HG03571 (cell line): ENCODE measurements around the gene ZBTB42.

Source experiments
- ATAC-seq: cut with Tn5 transposase; IDR thresholded peaks from one replicate; pipeline ENCODE4 v1.9.1; 2021; ENCODE audit not compliant: unreplicated experiment

ZBTB42 gene

DNA sequence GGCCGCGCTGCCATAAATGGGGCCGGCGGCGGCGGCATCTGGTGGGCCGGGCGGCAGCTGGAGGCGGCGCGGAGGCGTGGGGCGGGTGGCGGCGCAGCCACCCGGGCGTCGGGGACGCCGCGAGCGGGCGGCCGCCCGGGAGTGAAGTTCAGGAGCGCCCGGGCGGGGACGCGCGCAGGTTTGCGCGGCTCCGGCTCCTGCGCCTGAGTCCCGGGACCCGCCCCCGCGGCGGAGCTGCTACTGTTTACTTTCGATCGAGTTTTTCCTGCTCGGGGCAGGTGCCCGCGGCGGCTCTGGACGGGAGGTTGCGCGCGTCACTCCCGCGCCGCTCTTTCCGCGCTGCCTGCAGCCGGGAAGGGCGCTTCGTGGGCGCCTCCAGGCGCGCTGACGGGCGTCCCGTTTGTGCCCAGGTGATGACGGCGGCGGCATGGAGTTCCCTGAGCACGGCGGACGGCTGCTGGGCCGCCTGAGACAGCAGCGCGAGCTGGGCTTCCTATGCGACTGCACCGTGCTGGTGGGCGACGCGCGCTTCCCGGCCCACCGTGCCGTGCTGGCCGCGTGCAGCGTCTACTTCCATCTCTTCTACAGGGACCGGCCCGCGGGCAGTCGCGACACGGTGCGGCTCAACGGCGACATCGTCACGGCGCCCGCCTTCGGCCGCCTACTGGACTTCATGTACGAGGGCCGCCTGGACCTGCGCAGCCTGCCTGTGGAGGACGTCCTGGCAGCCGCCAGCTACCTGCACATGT lies at the start of gene ZBTB42:
ZBTB42 (plus strand) TSS at position 331 of the 749 bp plus-strand sequence; CDS start at position 428, 97 bp downstream.
- peak; percentile 32 for ATAC-seq

DNA sequence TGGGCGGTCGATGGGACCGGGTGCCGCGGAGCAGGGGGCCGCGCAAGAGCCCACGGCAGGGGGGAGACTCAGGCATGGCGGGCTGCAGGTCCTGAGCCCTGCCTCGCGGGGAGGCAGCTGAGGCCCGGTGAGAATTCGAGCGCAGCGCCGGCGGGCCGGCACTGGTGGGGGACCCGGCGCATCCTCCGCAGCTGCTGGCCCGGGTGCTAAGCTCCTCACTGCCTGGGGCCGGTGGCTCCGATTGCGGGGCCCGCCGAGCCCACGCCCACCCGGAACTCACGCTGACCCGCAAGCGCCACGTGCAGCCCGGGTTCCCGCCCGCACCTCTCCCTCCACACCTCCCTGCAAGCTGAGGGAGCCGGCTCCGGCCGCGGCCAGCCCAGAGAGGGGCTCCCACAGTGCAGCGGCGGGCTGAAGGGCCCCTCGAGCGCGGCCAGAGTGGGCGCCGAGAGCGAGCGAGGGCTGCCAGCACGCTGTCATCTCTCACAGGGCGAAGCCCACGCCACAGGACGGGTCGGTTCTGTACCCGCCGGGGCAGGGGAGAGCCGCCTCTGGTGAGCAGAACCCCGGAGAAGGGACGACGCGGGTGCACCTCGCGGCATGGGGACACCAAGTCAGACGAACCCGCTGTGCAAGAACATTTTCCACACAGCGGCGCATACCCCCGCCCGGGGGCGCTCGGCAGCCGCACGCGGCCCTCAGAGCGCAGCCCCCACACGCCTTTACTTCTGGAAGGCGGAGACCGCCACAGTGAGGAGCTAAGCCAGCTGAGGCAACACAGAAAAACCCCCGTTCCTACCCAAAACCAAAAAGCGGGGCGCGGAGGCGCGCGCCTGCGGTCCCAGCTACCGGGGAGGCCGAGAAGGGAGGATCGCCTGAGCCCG lies 49.1 kb upstream of the ZBTB42 start:
- no peak for ATAC-seq

DNA sequence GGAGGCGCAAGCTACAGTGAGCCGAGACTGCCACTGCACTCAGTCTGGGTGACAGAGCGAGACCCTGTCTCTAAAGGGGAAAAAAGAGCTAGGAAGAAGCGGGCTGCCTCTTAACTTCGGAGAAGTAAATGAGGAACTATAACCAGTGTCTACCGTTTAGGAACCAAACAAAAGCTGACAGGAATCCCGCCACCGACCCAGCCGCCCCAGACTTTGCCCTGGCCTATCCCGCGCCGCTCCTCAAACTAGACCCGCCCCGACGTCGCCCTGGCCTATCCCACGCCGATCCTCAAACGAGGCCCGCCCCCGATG lies 48.5 kb upstream of the ZBTB42 start:
- no peak for ATAC-seq

DNA sequence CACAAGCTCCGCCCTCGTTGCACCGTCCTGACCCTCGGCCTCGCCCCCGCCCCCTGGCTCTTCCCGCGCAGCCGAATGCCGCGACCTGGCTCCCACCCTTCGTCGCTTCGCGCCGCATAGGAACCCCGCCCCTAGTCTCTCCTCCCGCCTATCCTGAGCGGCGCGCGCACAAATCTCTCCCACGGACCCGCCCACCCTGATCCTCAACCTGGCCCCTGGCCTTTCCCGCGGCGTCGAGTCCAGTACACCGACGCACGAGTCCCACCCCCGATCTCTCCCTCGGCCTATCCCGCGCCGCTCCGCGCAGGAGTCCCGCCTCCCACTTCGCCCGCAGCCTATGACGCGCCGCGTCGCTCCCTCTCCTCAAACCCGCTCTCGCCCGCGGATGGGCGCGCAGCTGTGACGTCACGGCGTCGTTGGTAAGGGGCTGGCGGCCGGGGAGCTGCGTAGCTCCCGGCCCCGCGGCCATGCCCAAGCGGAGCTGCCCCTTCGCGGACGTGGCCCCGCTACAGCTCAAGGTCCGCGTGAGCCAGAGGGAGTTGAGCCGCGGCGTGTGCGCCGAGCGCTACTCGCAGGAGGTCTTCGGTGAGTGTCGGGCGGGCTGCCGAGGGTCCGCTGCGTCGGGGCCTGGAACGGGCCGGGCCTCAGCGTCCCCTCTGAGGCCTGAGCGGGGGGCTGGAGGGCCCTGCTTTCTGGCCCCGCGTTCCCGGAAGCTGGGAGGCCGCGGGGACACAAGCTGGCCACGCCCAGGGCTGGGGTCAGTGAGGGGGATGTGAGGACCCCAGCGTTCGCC lies 48.0 kb upstream of the ZBTB42 start, which contains the start of gene SIVA1:
SIVA1 (plus strand) TSS at position 413 of the 793 bp plus-strand sequence; CDS start at position 468, 55 bp downstream.
- peak; percentile 81 for ATAC-seq

DNA sequence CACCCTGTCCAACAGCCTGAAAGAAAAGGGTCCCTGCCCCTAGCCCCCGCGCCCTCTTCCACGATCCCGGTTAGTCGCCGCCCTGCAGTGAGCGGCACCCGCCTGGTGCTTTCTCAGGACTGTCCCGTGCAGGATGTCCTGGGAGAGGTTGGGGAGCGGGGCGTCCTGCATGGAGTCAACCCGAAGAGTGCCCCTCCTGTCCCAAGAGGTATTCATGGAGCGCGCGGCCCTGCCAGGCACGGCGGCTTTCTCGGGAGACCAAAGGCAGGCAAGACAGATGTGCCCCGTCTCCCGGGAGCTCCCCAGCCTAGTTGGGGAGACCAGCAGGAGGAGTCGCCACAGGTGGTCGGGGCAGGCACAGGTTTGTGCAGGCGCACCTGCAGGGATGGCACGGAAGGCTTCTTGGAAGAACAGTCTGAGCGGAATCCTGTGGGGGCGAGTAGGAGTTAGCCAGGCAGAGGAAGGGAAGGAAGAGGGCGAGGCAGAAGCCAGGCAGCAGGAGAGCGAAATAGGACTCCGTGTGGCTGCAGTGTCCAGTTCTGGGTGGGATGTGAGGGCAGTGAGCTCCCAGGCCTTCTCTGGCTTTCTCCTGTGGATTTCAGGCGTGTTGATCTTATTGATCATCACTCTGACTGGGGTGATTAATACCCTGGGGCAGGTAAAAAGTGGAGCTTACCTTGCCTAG lies 47.2 kb upstream of the ZBTB42 start:
- no peak for ATAC-seq

DNA sequence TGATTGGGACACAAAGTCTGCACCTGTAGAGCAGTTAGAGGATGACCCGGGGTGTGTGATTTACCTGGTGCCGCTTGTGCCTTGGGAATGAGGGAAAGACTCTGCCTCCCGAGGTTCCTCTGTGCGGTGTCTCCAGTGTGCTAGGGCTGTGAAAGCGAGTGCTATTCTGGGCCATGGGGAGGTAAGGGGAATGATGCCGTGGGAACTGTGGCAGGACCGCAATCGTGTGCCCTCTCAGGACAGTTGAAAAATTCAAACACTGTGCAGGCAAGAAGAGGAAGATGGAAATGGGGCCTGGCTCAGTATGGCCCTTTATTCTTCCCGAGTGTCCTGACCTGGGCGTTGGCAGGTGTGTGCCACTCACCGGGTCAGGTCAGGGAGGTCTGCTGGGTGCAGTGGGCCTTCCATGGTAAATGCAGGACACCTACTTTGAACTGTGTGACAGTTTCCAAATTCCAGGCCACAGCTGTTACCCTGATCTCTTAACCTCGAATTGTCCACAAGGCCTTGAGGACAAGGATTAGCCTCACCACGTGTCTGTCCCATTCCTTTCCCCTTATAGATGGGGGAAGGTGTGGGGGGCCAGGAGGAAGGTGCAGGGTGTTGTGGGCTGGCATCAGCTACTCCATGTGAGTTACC lies 46.6 kb upstream of the ZBTB42 start:
- no peak for ATAC-seq

DNA sequence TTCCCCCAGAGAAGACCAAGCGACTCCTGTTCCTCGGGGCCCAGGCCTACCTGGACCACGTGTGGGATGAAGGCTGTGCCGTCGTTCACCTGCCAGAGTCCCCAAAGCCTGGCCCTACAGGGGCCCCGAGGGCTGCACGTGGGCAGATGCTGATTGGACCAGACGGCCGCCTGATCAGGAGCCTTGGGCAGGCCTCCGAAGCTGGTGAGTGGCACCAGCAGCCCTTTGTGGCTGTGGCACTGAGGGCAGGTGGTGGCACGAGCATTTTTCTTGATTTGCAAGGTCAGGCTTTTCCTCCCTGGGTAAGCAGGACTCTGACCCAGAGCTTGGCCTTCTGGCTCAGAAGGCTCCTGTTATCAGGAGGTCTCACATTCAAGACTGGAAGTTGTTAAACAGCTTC lies 45.3 kb upstream of the ZBTB42 start:
- ATAC-seq = no peak

DNA sequence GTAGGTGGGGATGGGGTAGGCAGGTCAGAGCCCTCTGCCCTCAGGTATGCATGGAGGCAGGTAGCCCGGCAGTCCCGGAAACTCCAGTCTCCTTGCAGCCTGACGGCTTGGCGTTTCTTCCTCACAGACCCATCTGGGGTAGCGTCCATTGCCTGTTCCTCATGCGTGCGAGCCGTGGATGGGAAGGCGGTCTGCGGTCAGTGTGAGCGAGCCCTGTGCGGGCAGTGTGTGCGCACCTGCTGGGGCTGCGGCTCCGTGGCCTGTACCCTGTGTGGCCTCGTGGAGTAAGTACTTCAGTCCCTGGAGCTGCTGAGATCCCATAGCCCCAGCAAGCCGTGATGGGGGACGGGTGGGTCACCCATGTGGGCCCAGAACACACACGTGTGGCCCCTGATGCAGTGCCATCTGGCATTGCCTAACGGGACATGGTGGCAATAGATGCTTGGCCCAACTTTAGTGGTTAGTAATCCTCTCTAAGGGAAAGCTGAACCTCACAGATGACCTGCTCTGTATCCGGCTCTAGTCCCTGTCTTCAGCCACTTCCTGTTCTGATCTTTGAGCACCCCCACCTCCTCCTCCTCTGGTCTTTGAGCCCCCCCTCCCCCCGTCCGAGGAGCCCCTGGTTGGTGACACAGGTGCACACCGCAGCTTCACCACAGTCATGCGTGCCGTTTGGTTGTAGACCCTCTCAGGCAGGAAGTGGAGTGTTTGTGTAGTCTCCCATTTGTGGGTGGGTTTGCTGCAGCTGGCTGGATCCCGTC lies 44.2 kb upstream of the ZBTB42 start:
- ATAC-seq = no peak

DNA sequence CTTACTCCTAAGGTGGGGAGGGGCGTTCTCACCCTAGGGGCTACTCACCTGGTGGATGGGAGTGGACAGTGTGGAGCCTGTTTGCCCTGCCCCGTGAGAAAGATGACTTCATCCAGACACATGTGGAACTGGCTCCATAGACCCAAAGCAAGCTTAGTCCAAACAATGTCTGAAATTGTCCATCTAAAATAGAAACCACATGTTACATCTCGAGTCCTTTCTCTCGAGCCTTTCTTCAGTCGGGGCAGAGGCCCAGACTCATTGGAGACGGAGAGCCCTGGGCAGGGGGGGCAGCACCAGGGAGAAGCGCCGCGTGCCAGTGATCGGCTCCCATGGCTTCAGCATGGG lies 43.7 kb upstream of the ZBTB42 start:
- no peak for ATAC-seq

DNA sequence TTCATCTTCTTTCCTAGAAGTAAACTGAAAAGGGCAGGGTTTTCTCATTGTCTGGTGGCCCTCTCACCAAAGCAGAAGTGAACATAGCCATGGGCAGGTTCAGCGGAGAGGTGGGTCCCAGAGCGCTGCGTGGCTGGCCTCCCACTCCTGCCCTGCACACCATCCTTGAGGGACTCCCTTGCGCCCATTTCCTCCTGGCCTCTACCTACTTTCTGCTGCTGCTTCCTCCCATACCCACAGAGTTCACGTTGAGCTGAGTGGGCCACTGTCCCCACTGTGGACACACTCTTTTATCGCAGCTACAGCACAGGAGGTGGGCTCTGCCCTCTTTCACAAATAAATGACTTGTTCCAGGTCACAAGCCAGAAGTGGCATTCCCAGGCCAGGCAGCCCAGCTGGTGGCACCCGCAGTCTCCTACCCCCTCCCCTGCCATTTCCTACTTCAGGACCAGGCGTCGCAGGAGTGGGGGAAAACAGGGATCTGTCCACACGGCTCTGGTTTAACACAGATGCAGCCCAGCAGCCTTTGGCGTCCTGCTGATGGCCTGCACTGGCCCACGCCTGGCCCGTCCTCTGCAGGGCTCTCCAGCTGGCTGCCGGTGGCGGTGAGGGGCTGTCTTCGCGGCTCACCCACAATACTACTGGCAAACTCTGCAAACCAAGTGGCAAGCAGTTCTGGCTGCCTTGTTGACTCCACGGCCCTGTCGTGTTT lies 43.1 kb upstream of the ZBTB42 start:
- ATAC-seq = no peak

DNA sequence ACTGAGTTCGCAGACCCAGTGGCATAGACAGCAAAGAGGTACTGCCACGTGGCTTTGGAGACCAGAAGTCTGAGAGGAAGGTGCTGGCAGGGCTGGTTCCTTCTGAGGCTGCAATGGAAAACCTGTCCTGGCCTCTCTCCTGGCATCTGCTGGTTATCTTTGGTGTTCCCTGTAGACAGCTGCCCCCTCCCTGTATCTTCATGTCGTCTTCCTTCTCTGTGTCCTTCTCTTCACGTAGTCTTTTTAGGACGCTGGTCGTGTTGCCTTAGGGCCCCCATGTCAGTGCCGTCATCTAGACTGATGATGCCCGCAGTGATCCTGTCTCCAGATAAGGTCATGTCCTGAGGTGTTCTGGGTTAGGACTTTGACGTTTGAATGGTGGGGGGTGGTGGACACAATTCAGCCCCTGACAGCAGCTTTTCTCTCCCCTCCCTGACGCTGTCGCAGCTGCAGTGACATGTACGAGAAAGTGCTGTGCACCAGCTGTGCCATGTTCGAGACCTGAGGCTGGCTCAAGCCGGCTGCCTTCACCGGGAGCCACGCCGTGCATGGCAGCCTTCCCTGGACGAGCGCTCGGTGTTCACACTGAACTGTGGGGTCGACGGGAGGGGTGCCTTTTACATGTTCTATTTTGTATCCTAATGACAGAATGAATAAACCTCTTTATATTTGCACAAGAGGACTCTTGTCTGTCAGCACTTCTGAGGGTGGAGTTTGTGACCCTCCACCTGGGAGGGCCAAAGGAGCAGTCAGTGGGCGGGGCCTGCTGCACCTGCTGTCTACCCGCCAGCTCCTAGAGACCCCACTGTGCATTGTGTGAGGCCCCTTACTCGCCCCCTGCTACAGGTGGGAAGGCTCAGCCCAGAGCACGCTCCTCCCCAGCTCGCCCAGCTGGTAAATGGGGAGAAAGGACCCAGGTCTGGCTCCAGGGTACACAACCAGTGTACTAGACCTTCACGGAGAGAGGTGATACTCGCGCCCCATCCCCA lies 41.6 kb upstream of the ZBTB42 start:
- ATAC-seq = no peak

DNA sequence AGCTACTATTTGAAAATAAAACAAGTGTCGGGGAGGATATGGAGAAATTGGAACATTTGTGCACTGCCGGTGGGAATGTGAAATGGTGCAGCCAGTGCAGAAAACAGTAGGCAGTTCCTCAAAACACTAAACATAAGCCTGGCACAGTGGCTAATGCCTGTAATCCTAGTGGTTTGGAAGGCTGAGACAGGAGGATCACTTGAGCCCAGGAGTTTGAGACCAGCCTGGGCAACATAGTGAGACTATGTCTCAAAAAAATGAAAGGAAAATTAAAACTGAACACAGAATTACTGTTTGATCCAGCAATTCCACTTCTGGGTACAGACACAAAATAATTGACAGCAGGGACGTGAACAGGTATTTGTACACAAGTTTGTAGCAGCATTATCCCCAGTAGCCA lies 35.4 kb upstream of the ZBTB42 start:
- ATAC-seq = no peak

DNA sequence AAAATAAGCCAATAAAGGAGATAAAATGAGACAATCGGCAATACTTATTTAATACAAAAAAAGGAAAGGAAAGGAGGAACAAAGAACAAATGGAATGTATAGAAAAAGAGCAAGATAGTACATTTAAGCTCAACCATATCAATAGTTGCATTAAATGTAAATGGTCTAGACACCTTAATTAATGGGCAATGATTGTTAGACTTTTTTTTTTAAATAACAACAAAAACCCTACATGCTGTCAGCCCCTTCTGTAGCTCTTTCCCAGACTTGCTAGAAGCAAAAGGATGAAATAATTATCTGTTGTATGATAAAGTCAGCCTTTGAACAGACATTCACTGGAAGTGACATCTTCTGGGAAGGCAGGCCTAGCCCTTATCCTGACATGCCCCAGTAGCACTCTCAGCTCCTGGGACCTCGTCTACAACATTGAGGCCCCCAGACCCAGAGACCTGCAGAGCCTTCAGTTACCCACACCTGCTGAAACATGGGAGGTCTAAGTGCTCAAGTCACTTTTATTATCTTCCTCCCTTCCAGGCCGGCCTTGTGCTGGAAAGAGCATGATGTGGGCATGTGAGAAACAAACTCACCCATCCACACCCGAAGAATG lies 34.5 kb upstream of the ZBTB42 start:
- ATAC-seq = no peak

DNA sequence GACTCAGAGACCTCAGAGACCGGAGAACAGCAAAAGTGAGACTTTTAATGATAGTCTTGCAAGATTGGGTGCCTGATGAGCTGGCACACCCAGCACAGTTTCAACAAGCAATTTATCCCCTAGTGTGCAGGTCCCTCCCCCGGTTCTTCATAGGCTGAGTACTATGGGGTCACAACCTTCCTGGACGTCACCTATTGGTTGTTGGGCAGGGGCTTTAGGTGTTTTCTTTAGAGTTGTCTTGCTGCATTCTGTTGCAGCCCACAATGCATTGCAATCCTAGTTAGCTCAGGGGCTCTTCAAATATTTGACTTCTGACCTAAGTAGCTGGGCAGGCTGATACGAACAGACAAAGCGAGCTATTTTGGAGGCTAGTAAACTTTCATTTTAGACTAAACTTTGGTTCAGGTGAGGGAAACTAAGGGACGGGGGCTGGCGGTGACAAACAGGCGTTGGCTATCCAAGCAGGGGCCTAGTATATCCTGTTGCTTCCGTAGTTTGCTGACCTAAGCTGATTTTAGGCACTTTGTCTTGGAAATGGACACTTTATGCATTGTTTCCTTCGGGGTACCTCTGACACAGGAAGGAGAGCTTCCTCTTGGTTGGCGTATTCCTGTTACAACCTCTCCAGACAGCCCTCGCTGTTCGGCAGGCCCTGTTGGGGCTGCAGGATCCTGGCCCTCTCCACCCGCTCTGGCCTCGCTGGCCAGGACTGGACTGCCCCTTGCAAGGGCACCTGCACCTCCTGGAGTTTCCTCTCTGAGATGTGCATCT lies 33.9 kb upstream of the ZBTB42 start:
- no peak for ATAC-seq

DNA sequence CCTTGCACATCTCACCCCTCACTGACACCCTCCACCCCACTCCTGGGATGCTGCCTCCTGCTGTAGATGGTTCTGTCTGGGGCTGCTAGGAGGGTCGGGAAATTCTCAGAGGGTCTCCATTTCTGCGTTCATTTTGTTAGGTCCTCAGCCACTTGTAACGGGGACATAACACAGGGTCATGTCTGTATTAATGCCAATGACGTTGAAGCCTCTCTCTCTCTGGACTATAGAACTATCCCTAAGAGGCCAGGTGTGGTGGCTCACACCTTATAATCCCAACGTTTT lies 33.3 kb upstream of the ZBTB42 start:
- no peak for ATAC-seq

DNA sequence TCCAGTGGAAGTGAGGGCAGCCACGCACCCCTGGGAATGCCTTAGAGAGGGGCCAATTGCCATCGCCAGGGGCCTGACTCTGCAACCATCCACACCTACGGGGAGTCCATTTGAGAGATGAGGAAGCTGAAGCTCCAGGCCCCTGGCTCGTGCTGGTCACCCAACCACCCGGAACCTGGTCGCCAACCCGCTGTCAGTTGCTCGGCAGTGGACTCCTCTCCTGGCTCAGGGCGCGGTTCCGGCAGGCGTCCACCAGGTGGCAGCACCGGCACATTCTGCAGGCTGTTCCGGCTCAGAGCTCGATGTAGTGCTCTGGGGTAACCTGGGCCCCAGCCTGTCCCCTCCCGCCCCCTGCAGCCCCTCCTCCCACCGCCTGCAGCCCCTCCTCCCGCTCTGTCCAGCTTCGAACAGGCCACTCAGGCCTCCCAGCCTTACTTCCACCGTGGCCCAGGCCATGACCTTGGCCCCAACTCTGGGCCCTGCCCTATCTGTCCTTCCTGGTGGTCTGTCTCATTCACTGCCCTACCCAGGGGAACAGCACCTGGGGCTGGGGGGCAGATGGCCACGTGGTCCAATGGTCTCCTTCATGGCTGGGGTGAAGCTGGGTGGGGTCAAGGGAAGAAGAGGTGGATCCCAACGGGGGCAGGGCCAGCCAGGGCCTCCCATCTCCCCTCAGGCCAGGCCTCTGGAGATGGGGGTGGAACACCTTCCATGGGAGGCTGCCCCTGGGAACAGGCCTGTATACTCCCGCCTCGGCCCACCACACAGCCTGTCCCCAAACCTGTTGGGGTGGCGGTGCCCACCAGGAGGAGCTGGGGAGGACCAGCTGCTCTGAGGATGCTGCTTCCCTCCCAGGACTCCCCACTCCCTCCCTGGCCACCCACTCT lies 32.2 kb upstream of the ZBTB42 start:
- ATAC-seq = peak; percentile 69
